ENCODE measurements around the gene RAB5A. TPM values are rescaled to one million over a fixed set of nuclear protein-coding genes. Genes with fewer than 3 reads are reported as not detected.
"Not testable (repeated sequence)": the region's sequence is repeated elsewhere in the genome, so short reads cannot be mapped to it uniquely, and the experiment has no call there.

The RAB5A gene, protein sequence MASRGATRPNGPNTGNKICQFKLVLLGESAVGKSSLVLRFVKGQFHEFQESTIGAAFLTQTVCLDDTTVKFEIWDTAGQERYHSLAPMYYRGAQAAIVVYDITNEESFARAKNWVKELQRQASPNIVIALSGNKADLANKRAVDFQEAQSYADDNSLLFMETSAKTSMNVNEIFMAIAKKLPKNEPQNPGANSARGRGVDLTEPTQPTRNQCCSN
- total RNA-seq: 36.4 TPM

- DNase-seq (ENCODE audit: low read depth in 2 of 3, low spot score in 2 of 3): peak; percentile 90 to 99 (median 99)
Observed at GRCh38 chr3:19946832-19947548, at the start of gene RAB5A. TSS of gene RAB5A (plus strand) at chr3:19947097. CDS start at chr3:19950899, 3,802 bp downstream.

DNA sequence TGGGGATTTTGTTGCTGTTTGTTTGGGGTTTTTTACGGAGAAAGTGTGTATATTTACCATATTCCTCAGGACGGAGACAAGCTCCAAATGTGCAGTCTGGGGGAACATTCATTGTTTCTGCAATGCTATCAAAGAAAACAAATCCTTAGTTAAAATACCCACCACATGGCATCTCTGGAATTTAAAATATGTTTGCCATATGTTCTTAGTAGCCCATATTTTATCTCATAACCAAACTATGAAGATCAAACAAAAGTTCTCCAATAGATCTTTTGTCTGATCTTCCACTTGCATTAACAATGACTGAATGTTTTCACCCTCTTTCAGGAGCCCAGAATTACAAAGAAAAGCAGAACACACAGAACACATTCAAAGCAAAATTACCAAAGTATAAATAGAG, 48.2 kb upstream of the RAB5A start:
- DNase-seq (ENCODE audit: low read depth in 2 of 3, low spot score in 2 of 3): no peak

GRCh38 chr3:19899264-19899663, 47.6 kb upstream of the RAB5A start:
- no peak for DNase-seq (ENCODE audit: low read depth in 2 of 3, low spot score in 2 of 3)

- DNase-seq (ENCODE audit: low read depth in 2 of 3, low spot score in 2 of 3): not testable (repeated sequence)
Observed at GRCh38 chr3:19899833-19900232, 47.1 kb upstream of the RAB5A start.

DNA sequence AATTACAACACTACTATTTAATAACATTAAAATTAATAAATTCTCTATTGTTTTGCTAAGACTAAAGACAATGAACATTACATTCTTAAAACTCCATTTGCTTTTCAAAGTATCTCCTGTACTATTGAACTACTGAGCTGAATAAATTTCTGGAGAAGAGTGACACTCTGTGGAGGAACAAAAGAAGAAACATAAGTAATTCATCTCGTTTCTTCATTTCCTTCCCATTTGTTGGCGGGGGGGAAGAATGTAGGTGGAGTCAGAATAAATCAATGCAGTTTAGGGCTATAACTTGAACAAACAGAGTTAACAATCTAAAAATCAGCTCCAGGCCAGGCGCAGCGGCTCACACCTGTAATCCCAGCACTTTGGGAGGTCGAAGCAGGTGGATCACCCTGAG, 45.6 kb upstream of the RAB5A start:
- DNase-seq (ENCODE audit: low read depth in 2 of 3, low spot score in 2 of 3): peak in 1 of 3 donors; percentile 21

GRCh38 chr3:19901918-19902317, 45.0 kb upstream of the RAB5A start:
- DNase-seq (ENCODE audit: low read depth in 2 of 3, low spot score in 2 of 3): peak in 2 of 3 donors; percentile 3 to 41

DNA sequence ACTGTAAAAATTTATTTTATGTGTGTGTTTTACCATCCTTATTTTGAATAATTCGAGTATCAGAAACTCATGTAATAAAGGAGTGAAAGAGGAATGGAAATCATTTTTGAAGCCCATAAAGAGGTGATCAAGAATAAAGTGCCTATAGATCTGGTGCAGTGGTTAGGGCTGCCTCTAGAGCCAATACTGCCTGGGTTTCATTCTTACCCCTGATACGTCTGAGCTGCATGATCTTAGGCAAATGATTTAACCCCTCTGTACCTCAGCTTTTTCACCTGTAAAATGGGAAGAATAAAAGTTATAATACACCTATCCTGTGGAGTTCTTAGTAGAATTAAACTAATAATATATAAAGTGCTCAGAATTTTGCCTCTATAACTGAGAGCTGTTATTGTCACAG, 43.2 kb upstream of the RAB5A start:
- DNase-seq (ENCODE audit: low read depth in 2 of 3, low spot score in 2 of 3): no peak

- no peak for DNase-seq (ENCODE audit: low read depth in 2 of 3, low spot score in 2 of 3)
Observed at GRCh38 chr3:19907523-19907922, 39.4 kb upstream of the RAB5A start.

- DNase-seq (ENCODE audit: low read depth in 2 of 3, low spot score in 2 of 3): no peak
Observed at GRCh38 chr3:19911452-19911851, 35.4 kb upstream of the RAB5A start.

DNA sequence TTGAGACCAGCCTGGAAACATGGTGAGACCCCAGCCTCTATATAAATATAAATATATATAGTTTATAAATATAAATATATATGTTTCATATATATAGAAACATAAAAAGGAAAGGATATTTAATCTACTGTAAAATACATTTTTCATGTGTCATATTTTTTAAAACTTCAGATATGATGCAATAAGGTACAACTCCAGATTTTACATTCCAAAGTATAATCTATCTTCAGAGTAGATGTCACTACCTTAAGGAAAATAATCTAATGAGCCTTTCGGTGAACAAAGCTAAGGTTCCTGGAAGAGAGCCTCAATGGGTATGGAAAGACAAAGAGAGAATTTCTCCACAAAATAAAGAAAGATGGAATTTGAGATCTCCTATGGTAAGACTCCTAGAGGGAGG, 29.7 kb upstream of the RAB5A start:
- DNase-seq (ENCODE audit: low read depth in 2 of 3, low spot score in 2 of 3): no peak

GRCh38 chr3:19920401-19921080, 26.4 kb upstream of the RAB5A start:
- no peak for DNase-seq (ENCODE audit: low read depth in 2 of 3, low spot score in 2 of 3)

DNA sequence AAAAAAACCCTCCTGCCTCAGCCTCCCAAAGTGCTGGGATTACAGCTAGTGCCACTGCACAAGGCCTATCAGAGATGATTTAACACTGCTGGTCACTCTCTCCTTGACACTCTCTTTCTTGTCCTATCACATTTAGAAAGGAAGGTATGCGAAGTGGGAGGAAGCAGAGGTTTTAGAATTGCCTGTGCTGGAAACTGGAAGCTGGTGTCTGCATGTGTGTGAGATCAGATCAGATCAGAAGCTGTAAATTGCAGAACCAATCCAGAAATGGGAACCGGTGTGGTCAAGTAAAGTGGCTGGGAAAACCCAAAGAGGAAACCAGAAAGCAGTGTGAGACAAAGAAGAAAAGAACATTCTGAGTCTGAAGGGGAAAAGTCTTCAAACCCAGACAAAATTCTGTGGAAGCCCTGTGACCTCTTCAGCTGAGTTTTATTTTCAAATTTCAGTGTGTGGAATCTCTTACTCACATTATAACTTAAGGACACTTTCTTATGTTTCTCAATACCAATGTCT, 15.7 kb upstream of the RAB5A start:
- DNase-seq (ENCODE audit: low read depth in 2 of 3, low spot score in 2 of 3): peak in 2 of 3 donors; percentile 71 to 86

DNA sequence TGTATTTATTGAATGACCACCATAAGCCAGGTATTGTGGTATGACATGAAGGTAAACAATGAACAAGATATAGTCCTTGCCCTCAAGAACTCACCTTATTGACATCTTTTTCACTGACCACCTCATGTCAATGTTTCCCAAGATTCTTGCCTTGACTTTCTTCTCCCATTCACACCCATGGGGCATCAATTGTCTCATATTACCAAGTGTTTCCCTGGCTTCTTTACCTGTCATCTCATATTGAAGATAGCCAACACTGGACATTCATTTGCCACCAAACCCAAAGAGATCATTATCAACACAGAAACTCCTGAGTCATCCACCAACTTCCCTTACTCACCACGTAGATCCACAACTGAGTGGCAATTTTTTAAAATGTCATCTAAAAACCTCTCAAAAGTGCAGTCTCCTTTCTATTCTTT, 15.1 kb upstream of the RAB5A start:
- peak in 2 of 3 donors; percentile 55 for DNase-seq (ENCODE audit: low read depth in 2 of 3, low spot score in 2 of 3)

GRCh38 chr3:19932422-19932821, 14.5 kb upstream of the RAB5A start:
- no peak for DNase-seq (ENCODE audit: low read depth in 2 of 3, low spot score in 2 of 3)

DNA sequence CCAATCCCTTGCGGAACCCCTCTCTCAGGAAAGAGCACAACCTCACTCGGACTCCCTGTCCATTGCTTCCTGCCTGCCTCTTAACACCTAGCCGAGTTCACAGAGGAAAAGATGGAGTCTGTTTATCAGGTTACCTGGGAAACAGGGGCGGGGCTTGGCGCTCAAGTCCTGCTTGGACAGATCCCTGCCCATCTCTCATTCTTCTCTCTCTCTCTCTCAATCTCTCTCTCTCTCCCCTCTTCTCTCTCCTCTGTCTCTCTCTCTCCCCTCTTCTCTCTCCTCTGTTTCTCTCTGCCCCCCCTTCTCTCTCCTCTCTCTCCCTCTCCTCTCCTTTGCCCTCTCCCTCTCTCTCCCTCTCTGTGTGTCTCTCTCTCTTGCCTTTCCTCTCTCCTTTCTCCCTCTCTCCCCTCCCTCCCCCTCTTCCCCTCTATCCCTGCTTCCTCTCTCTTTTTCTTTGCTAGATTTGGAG, 12.8 kb upstream of the RAB5A start, which contains the start of gene EFHB:
Gene EFHB (minus strand): TSS at position 120 of the 469 bp plus-strand sequence. CDS start 199 bp downstream, outside the sequence.
- DNase-seq (ENCODE audit: low read depth in 2 of 3, low spot score in 2 of 3): peak in 2 of 3 donors; percentile 14 to 34

DNA sequence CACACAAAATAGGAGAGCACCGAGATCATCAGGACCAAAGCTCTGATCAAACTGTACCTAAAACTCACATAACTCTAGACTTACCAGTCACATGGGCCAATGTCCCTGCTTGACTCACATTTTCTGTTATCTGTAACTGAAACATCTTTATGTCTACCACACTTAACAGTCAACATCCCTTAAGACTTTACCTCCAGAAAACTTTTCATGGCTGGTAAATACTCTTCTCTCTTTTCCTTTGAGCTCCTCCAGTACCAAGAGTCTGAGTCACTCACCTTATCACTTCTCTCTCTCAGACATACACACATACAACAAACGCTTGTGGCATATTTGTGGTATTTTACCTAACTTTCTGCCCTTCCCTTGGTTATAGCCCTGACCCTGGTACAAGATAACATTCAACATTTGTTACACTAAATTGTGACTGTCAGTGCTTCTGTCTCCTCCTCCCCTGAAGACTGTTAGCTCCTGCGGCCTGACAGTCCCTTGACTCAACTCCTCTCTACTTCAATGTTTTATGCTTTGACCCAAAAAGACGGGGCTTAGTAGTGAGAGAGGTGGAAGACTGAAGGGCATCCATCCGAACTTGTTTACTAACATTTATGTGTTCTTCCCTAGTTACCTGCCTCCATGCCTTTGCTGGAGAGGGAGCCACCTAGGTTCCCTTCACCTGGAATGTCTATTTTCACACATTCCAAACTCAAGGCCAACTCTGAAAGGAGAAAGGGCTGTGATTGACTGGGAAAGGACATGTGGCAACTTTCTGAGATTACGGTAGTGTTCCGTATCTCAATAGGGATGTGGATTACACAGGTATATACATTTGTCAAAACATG, 9.2 kb upstream of the RAB5A start:
- no peak for DNase-seq (ENCODE audit: low read depth in 2 of 3, low spot score in 2 of 3)

- no peak for DNase-seq (ENCODE audit: low read depth in 2 of 3, low spot score in 2 of 3)
Observed at GRCh38 chr3:19938295-19938627, 8.6 kb upstream of the RAB5A start.

DNA sequence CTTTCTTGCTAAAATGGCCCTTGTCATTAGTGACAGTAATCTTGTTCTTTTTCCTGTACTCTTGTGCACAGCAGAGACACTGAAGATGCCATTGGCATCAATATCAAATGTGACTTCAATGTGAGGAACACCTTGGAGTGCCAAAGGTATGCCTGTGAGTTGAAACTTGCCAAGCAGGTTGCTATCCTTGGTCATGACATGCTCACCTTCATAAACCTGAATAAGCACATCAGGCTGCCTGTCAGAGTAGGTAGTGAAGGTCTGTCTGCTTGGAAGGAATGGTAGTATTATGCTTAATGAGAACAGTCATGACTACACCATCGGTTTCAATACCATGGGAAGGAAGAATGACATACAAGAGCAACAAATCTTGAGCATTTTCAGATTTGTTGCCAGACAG, 6.3 kb upstream of the RAB5A start:
- no peak for DNase-seq (ENCODE audit: low read depth in 2 of 3, low spot score in 2 of 3)

DNA sequence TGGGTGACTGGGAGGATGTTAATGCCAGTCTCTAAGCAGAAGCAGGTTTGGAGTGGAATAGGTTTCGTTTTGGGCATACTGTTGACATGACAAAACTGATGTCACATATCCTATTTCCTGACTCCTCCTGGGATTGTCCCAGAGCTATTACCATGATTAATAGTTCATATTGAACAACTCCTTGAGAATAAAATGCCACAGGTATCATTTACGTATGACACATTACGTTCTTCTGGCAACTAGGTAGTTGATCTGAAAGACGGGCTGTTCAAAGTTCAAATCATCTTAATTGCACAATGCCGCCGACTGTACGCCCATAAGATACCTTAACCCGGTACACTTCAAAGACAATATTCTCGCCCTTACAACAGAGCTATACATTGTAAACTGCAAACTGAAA, 1.4 kb upstream of the RAB5A start:
- no peak for DNase-seq (ENCODE audit: low read depth in 2 of 3, low spot score in 2 of 3)
